Esophagus muscularis mucosa (tissue), 4 donors: Measurements from ENCODE around the gene SHISA4.

ENCODE experiments used
- EP300 ChIP-seq: sonication (generic); formaldehyde crosslinking; IDR thresholded peaks from one replicate; pipeline ENCODE4 v1.6.1; 2017; ENCODE audit warnings: antibody characterized with exemption
- POLR2A ChIP-seq: fragments of 450-650 bp; IDR thresholded peaks from one replicate; pipeline ENCODE4 v1.6.1; 2017; ENCODE audit warnings: antibody characterized with exemption, moderate library complexity, mild to moderate bottlenecking, low read depth
- TF ChIP-seq, protein P1 (sequence below), 3 experiments: fragments of 200-600 bp in 2 of 3; fragments of 450-650 bp in 1 of 3; sonication (generic) in 2 of 3; IDR thresholded peaks; one replicate each; pipeline ENCODE4 v1.5.1; 2017 to 2019; ENCODE audit warnings: antibody characterized with exemption in 3 of 3, mild to moderate bottlenecking in 2 of 3, moderate library complexity in 1 of 3

DNA sequence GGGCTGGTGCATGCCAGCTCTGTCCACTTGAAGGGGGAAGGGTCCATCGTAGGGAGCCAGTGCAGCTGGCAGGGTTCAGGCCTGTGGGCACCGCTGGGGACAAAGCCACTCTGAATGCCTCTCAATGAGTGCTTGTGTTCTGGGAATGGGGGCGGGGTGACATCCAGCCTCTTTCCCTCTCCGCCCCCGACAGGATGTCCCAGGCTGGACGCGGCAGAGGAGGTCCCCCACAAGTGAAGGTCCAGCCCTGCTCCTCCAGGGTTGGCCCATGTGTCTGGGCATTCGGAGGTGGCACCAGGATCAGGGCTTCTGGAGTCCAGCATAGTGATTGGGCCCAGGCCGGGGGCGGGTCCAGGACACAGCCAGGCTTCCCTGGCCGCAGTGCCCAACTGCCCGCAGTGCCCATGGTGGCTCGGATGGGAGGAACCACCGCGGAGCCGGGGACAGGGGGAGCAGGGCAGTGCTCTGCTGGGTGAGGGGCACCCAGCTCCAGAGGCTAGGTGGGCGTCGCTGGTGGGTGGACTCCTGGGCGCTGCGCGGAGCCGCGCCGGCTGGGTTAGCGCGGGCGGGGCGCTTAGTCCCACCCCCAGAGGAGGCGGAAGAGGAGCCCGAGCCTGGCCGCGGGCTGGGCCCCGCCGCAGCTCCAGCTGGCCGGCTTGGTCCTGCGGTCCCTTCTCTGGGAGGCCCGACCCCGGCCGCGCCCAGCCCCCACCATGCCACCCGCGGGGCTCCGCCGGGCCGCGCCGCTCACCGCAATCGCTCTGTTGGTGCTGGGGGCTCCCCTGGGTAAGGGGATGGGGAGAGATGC, at the start of gene SHISA4:
- TF ChIP-seq, protein P1, sequence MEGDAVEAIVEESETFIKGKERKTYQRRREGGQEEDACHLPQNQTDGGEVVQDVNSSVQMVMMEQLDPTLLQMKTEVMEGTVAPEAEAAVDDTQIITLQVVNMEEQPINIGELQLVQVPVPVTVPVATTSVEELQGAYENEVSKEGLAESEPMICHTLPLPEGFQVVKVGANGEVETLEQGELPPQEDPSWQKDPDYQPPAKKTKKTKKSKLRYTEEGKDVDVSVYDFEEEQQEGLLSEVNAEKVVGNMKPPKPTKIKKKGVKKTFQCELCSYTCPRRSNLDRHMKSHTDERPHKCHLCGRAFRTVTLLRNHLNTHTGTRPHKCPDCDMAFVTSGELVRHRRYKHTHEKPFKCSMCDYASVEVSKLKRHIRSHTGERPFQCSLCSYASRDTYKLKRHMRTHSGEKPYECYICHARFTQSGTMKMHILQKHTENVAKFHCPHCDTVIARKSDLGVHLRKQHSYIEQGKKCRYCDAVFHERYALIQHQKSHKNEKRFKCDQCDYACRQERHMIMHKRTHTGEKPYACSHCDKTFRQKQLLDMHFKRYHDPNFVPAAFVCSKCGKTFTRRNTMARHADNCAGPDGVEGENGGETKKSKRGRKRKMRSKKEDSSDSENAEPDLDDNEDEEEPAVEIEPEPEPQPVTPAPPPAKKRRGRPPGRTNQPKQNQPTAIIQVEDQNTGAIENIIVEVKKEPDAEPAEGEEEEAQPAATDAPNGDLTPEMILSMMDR (IDR thresholded peaks at IDR 0.05): no peak
- TF ChIP-seq EP300 (no peak), POLR2A (peak; percentile 60)
